HG02571 (cell line): ENCODE data around the gene GTSE1.

Experiments
- ATAC-seq: cut with Tn5 transposase; IDR thresholded peaks from one replicate; pipeline ENCODE4 v1.9.1; 2021; ENCODE audit warnings: mild to moderate bottlenecking, moderate library complexity; ENCODE audit not compliant: unreplicated experiment

Gene GTSE1

DNA sequence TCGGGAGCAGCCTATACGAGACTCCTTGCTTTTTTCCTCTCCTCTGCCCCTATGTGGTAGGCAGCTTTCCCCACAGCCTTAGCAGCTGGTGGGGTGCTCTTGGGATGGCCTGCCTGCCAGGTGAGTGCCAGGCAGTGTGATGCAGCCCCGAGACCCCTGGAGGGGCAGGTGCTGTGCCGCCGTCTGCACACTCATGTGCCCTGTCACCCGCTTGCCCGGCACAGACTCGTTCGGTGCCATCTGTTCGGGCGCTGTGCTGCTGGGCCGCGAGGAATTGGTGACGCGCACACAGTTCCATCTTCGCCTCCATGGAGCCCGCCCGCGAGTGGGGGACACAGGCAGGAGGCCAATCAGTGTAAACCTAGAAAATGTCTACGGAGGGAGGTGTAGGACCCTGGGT lies 54.0 kb downstream of the GTSE1 start:
- ATAC-seq: no peak

DNA sequence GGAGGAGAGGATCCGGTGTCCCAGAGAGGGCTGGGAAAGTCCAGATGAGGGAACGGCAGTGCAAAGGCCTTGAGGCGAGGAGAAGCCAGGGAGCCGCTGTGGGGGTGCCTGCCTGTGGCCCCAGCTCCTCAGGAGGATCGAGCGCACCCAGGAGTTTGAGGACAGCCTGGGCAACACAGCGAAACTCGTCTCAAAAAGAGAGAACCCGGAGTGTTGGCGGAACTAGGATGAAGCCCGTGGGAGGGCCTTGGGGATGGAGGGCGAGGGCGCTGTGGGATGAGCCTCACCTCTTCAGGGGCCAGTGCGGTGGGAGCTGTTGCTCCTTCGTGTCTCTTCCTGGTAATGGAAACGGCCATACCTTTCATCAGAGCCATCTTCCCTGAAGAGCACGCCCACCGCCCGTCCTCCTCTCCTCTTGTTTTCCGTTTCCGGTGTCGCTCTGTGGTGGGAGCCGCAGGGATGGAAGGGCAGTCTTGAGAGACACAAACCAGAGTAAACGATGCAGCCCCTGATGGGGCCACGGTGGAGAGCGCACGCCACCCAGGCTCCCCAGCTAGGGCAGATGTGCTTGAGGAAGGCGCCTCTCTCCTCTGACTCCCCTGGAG lies 54.6 kb downstream of the GTSE1 start:
- ATAC-seq: no peak

DNA sequence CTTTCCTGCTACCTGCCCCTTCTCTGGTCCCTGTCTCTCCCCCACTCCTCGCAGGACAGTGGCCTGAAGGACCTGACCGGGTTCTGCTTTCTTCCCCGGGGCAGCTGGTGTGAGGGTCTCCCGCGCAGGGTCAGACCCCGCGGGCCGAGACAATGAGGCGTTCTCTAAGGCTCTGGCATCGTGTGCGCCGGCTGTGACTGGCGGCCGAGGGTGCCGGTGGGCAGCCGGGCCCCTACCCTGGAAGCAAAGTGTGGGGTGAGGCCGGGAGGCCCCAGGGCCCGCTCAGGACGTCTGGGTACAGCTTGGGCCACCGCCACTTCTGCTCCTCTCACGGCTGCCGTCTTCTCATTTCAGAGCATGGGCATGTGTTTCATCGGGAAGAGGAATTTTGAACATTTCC lies 55.1 kb downstream of the GTSE1 start:
- no peak for ATAC-seq

DNA sequence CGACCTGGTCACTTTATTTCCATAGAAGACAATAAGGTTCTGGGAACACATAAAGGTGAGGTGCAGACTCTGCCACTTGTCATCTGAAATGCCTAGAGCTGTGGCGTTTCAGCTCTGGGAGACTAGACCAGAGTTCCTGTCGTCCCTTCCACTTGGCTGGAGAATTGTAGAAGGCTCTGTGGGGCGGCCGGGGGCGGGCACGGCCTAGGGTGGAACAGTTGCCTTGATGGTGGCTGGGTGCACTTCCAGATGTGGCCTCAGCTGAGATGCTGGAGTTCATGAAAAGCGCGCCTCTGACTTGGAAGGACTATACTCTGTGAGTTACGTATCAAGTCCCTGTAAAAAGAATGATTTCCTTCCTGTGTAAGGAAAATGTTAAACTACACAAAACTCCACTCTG lies 55.6 kb downstream of the GTSE1 start:
- ATAC-seq: no peak

DNA sequence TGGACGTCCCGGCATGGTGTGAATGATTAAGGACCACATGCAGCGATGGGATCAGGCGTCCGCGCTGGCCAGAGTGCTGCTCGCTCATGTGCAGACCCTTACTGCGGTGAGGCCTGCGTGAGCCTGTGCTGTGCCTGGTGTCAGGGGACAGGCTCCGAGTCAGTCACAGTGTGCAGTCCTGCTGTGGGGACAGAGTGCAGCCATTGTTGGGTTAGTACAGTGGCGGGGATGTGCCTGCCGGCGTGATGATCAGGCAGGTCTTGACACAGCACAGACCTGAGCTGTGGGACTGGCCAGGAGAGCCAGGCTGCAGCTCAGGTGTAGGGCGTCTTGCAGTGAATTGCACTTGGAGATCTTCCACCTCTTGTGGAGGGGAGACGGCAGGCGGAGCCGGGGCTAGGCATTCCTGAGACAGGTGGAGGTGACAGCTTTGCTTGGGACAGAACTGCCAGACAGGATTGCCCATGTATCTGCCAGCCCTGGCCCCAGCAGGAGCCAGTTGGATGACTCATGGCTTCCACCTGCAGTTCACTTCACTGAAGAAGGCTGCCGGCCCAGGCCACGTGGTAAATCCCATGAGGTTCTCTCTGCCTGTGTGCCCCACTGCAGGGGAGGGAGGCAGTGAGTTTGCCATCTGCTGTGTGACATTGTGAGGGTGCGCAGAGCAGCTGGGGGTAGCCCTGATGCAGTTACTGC lies 56.2 kb downstream of the GTSE1 start:
- no peak for ATAC-seq

DNA sequence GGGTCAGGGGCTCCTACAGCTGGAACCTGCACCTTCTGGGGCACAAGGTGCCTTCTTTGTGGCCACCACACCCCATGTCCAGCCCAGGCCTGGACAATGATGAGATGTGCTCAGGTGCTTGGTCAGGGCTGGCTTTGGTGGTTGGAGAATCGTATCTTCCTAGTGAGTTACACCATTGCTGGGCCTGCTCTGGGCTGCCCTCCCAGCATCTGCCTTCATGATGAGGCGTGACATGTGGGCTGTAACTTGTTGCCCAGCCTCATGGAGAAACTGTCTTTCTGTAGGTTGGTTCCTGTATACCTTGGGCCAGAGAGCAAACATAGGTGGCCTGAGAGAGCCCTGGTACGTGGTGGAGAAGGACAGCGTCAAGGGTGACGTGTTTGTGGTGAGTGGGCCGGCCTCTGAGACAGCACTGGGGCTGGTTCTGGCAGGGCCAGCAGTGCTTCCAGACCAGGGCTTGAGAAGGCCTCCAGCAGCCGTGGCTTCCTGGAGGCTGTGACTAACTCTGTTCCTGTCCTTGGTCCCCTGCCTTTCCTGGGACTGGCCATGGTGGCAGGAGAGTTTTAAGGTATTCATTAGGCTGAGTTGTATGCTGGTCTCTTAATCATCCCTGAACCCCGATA lies 56.9 kb downstream of the GTSE1 start:
- ATAC-seq: no peak

DNA sequence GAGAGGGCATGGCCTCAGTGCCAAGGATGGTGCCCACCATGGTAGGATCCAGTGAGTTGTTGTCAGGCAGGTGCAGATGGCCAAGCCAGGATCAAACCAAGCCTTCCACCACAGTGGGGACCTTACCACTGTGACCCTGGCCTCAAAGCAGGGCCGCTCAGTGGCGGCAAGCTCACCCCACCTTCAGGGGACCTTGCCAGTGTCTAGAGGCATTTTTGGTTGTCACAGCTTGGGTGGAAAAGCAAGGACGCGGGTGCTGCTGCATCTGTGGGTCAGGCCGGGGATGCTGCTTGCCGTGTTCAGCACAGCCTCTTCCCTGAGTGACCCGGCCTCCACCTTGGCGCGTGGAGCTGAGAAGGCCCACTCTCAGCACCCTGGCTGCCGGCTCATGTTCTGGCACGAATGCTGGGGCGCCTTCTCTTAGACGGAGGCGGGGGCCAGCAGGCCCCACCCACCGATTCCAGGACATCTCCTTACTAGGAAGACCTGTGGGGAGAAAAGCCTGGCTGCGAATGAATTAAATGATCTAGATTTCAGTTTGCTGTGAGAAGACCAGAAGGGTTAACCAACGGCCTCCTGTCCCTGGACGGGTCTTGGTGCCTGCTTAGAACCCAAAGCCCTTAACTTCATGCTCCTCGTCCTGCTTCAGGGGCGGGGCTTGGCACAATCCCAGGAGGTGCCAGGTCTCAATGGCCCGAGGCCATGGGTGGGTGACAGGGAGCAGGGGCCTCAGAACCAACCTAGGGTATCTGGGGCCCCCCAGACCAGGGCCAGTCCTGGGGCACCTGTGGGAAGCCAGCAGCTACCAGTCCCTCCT lies 57.7 kb downstream of the GTSE1 start:
- ATAC-seq: no peak

DNA sequence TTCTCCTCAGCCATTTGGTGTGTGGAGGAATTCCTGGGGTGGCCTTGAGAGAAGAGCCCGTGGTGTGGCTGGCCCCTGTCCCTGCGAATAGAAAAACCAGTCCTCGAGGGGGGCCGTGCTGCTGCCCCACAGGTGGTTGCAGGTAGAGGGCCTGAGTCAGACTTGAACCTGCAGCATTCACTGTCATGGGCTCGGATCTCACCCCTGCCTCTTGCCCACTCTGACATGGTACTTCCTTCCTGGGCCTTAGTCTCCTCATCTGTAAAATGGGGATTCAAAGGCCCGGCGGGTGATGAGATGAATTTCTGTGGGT lies 58.3 kb downstream of the GTSE1 start:
- ATAC-seq: no peak

DNA sequence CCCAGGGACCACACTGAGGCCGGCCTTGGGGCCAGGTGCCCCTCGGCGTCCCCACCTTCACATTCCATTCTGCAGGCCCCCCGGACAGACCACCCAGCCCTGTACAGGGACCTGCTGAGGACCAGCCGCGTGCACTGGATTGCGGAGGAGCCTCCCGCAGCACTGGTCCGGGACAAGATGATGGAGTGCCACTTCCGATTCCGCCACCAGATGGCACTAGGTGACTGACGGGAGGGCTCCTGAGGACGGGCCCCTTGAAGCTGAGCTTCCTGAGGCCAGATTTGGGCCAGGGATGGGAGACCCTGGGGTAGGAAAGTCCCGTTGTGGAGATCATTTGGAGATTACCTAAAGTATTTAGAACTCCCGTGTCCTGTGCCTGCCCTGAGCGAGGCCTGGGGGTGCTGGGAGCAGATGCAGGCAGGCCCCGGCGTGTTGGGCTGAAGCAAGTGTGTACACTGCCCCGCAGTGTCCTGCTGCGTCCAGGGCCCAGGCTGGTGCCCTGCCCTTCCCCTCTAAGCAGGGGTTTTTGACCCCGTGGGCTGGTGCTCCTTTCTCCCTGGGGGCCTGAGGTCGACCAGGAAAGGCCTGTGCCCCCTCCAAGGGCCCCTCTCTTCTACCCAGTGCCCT lies 58.8 kb downstream of the GTSE1 start:
- ATAC-seq: no peak

DNA sequence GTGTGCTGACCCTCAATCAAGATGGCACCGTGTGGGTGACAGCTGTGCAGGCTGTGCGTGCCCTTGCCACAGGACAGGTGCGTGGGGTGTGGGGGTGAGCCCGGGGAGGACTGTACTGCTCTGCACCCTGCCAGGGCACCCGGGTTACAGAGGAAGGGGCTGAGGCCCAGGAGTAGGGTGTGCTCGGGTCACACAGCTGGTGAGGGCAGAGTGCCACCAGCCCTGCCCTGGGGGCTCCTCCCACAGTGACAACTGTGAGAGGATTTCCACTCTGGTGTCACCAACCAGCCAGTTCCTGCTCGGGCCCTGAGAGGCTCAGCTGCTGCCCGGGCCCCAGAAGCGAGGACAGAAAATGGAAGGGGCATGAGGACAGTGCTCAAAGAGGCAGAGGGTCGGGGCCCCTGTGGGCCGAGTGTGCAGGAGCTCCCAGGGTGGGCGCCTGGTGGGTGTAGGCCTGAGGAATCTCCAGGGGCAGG lies 59.4 kb downstream of the GTSE1 start:
- ATAC-seq: no peak

DNA sequence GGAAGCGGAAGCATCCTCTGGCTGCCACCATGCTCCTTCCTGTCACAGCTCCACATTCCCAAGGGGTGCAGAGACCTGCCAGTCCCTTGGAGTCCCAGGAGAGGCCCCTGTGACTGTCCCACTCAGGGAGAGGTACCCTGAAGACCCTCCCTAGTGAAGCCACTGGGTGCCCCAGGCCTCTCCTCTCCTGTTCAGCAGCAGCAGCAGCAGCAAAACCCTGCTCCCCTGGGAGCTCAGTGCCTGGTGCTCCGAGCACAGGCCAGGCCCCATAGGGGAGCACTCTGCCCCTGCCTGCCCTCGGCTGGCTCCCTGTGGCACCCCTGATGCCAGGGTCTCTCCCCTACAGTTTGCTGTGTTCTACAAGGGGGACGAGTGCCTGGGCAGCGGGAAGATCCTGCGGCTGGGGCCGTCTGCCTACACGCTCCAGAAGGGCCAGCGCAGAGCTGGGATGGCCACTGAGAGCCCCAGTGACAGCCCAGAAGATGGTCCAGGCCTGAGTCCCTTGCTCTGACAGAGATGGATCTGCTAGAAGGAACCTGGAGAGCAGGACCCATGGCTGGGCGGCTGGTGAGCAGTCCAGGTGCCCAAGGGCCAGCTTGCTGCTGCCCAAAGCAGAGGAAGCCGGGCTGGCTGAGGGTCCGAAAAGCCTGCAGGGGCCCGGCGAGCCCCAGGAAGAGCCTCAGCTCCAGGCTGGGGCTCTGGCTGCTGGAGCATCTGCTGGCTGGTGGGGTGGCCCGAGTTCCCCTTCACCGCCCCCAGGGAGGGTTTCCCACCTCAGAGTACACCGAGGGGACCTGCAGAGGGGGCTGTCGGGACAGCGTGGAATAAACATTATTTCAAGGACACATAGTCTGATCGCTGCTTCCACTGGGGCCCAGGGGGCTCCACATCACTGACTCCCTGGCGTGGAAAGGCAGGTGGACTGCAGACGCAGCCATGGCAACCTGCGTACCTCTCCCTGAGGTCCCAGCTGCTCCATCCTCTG lies 60.1 kb downstream of the GTSE1 start:
- ATAC-seq: no peak

DNA sequence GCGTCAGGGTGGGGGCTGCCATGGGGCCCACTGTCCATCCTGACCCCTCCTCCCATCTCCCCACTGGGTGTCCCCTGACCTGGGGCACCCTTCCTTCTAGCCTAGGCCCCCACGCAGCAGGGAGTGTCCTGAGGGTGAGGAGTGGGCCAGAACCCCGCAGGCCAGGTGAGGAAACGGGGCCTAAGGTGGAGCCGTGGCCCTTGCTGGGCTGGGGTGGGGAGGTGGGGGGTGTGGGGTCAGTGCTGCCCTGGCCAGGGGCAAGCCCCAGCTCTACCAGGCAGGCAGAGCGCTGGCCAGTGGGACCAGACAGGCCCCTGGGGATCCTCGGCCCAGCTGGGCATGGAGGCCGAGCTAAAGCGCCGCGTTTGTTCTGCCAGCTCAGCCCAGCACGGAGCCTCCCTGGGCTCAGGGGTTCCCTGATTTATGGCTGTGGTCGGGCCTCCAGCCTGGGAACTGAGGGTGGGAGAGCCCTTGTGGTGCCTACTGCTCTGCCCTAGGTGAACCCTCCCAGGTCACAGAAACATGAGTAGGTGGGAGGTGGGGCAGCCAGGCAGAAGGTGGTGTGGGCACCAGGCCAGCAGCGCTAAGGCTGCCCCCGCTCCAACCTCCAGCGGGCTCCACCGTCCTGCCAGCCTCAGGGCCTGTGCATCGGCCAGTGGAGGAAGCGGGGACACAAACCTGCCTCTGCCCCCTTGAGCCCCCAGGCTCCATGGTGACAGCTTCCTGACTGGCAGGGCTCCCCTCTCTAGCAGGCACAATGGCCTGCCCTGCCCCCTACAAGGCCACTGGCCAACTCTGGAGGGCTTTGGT lies 61.2 kb downstream of the GTSE1 start:
- no peak for ATAC-seq

DNA sequence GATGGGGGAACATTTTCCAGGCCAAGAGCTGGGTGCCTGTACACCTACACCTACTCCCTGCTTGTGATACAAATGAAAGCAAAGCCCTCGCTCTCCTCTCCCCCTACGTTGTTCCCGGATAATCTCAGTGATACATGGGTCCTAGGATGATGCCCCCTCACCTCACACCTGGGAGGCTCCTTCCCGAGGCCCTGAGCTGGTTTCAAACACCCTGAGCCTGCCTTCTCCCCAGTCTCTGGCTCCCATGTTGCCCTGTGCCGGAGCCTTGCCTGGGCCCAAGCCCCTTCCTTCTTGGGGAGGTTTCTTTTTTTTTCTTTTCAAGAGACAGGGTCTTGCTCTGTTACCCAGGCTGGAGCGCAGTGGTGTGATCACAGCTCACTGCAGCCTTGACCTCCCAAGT lies 62.1 kb downstream of the GTSE1 start:
- no peak for ATAC-seq

DNA sequence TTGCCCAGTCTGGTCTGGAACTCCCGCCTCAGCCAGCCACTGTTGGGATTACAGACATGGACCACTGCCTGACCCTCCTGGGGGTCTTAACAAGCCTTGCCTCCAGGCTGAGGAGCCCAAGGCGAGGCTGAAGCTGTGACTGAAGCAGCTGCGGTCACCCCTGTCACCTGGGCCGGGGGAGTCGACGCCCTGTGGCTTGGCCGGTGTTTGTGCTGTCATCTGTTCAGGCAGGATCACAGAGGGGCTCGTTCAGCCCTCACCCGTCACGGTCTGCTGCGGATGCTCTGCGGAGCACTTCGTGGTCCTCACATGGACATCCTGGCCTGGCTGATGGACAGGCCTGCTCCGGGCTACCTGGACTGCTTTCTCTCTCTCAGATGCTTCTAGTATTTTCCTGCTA lies 62.7 kb downstream of the GTSE1 start:
- ATAC-seq: no peak

DNA sequence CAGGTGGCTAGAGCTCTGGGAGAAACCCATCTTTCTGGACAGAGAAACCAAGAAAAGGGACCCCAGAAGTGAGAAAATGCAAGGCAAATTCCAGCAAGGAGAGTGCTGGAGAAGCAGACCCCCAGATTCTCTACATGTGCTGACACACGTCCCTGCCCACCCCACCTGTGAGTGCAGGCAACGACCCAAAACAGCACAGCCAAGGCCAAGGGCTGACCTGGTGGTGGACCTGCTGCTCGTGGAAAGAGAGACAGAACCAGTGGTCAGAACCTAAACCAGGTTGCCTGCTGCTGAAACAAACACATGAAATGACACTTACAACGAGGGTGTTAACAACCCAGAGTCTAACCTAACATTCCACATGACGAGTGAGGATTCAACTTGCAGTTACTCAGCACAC lies 63.4 kb downstream of the GTSE1 start:
- no peak for ATAC-seq

DNA sequence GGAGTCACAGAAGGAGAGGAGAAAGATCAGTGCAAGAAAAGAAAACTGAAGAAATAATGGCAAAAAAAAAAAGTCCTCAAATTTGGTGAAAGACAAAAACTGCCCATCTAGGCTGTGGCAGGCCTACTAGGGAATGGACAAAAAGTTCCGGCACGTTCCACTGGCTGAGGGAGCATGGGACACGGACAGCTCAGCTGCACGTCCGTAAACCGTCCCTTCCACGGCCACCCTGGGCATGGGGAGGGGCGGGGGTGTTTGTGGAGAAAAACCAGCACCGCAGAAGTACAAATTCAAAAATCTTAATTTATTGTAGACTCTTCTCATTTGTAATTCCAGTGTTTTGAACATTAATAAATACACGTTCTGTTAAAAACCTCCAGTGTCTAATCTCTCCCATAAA lies 64.2 kb downstream of the GTSE1 start:
- ATAC-seq: no peak

DNA sequence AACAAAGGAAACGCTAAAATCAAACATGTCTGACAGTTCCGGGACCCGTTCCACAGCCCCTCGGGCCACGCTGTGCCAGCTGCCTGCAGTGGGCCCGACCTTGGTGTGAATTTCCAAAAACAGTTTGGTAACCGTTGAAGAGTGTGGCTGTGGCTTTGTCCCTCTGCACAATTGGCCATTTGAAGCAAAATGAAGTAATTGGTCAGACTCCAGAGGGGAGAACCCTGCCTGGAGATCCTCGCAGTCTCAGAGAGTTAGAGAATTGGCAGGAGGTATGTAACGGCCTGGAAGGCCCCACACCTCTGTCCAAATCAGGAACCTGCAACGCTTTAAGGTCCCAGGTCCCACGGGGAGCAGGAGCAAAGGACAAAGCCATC lies 65.1 kb downstream of the GTSE1 start:
- no peak for ATAC-seq

DNA sequence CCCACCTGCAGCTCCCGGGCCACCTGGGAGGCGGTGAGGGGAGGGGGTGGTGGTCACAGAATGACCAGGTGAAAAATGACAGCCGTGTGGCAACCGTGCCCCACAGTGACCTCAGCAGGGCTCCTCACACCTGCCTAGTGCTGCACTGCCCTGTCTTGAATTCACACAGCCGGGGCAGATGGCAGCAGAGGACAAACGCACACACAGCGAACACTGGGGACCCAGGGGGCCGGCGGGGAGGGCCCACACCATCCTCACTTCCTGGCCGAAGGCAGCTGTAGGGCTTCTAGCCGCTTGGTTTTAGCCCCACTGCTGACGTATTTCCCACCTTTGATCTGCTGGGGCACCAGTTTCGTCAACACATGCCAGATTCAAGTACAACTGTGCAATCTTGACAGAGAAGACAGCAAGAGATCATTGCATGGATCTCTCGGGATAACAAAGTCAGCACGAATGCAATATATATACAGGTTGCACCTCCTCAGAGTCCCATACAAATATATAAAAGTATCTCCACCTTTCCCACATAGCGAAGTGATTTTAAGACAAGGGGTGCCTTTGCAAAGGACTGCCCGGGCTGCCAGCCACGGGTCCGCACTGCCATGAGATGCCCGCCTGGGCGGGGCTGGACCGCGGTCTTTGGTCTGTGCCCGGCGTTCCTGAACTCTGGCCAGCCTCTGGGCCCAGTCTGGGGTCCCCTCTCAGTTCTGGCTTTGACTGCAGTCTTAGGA lies 65.7 kb downstream of the GTSE1 start:
- no peak for ATAC-seq
